Activated T-cell treated with anti-CD3 and anti-CD28 coated beads, Interleukin-2, amount 50 U/mL, for 1 hour (primary cell): ENCODE data around the gene TOR1AIP1.
"Not testable (repeated sequence)": the region's sequence is repeated elsewhere in the genome, so short reads cannot be mapped to it uniquely, and the experiment has no call there.

Experiments
- DNase-seq: peaks from one replicate; pipeline ENCODE4 v3.0.0-alpha.2; 2020

TOR1AIP1 gene

GRCh38 chr1:179882253-179883039, at the start of gene TOR1AIP1:
TOR1AIP1 (plus strand) TSS chr1:179882285; CDS start chr1:179882503, 218 bp downstream.
- peak; percentile 96 for DNase-seq

DNA sequence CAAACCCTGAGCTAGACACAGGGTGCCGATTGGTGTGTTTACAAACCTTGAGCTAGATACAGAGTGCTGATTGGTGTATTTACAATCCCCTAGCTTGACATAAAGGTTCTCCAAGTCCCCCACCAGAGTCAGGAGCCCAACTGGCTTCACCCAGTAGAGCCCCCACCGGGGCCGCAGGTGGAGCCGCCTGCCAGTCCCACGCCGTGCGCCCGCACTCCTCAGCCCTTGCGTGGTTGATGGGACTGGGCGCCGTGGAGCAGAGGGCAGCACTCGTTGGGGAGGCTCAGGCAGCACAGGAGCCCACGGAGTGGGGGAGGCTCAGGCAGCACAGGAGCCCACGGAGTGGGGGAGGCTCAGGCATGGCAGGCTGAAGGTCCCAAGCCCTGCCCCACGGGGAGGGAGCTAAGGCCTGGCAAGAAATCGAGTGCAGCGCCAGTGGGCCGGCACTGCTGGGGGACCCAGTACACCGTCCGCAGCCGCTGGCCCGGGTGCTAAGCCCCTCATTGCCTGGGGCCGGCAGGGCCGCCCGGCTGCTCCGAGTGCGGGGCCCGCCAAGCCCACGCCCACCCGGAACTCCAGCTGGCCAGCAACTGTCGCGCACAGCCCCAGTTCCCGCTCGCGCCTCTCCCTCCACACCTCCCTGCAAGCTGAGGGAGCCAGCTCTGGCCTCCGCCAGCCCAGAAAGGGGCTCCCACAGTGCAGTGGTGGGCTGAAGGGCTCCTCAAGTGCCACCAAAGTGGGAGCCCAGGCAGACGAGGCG, 45.2 kb upstream of the TOR1AIP1 start:
- not testable (repeated sequence) for DNase-seq

DNA sequence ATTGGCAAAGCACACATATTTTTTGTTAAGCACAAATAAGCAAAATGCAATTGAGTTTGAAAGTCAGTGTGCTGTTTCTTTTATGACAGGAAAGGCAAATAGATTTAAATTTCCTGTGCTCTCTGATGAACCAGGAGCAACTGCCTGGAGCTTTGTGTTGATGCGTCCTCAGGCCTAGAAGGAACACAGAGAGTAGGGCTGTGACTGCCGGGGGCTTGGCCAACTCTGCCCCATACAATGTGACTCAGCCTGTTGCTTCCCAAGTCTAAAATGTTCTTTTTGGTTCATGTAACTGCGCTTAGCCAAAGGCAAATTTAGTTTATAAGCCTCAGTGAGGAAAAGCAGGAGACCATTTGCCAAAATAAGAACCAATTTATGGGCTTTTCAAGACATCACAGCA, 42.0 kb upstream of the TOR1AIP1 start:
- no peak for DNase-seq

GRCh38 chr1:179848233-179848632, 33.9 kb upstream of the TOR1AIP1 start:
- DNase-seq = no peak

DNA sequence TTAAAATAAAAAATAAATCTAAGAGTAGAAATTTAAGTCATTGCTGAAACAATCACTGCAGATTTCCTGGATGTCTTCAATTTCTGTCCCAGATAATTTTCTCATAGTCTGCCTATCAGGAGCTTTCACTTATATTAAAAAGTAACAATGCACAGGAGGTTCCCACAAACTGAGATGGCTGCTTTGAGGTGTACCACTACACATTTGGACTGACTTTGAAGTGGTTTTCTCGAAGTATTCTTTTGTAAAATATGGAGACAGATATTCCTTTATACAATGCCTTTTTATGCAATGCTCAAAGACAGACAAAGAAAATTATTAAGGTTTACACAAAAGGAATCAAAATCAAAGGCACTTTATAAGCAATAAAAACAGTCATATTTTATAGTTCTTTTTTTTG, 29.0 kb upstream of the TOR1AIP1 start:
- no peak for DNase-seq

- DNase-seq = not testable (repeated sequence)
Observed at GRCh38 chr1:179855831-179856230, 26.3 kb upstream of the TOR1AIP1 start.

DNA sequence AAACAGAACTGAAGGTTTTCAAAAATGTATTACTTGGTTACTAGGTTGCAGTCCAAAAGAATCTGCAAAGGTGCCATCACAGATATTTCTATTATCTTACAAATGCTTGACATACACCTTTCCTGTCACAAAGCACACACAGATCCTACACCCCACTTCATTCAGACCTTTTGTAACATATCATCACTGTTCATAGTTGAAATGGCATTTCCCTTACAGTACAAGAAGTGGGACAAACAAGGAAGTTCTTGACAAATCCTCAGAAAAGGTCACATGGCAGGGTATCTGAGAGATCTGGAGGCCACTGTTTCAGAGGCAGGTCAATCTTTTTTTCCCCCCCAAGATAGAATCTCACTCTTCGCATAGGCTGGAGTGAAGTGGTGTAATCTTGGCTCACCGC, 25.8 kb upstream of the TOR1AIP1 start:
- DNase-seq = no peak

GRCh38 chr1:179857009-179857408, 25.1 kb upstream of the TOR1AIP1 start:
- no peak for DNase-seq

DNA sequence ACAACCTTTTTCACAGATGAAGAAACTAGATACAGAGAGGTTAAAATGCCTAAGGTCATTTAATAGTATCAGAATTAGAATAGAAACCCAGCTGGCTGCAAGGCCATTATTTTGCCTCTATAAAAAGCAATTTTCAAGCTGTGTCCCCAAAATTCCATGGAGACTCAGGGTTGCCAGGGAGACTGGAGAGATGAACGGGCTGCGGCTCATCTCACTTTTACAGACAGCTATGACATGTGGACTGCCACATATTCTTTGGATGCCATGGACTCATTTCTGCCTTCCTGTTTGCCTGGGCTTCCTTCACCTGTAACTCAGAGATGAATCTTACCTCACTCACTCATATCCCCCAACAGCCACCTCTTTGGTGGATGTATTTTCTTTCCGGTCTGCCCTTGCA, 21.4 kb upstream of the TOR1AIP1 start:
- DNase-seq = no peak

GRCh38 chr1:179865377-179865776, 16.7 kb upstream of the TOR1AIP1 start:
- DNase-seq = no peak

DNA sequence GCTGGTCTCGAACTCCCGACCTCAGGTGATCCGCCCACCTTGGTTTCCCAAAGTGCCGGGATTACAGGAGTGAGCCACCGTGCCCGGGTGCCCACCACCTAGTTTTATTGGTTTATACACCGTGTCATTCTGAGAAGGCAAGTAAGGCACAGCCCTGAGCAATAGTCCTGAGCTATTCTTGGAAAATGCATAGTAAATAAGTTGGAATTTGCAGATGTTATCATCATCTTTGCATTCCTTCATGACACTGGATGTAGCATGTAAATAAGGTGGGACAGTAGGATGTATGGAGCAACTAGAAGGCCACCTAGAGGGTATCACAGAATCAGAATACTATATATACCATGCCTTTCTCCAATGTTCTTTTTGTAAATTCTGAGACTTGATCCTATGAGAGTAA, 15.5 kb upstream of the TOR1AIP1 start:
- DNase-seq = no peak

DNA sequence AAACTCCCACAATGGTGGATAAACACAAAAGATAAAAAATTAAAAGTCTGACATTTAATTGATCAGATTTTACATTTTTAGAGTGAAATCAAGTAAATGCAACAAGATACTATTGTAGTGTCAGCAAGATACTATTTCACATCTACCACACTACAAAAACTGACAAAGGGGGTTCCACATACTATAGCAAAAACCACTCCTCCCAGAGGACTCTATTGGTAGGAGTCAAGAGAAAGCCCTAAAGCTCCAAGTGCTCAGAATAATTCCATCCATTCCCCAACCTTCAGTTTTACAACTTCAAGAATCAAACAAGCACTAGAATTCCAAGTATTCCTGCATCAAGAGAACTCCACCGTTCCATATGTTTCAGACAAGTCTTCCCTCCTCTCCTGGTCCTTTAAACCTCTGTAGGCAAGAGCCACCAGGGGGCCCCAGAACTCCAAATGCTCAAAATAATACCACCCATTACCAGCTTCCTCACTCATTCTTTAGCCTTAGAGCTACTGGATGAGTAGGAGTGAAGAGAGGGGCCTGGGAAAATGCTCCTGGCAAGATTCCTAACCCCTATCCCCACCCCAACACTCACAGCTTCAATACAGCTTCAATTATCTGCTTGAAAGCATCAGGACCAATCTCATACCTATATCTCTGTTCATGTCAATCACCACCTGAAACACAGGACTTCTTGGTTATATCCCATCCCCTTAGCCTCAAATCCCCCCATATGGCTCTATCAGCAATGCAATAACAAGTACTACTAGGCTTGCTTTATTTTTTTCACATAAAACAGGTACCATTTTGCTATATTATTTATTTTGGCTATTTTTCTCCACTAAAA, 14.4 kb upstream of the TOR1AIP1 start:
- peak; percentile 59 for DNase-seq

GRCh38 chr1:179870870-179871269, 11.2 kb upstream of the TOR1AIP1 start:
- DNase-seq = no peak

DNA sequence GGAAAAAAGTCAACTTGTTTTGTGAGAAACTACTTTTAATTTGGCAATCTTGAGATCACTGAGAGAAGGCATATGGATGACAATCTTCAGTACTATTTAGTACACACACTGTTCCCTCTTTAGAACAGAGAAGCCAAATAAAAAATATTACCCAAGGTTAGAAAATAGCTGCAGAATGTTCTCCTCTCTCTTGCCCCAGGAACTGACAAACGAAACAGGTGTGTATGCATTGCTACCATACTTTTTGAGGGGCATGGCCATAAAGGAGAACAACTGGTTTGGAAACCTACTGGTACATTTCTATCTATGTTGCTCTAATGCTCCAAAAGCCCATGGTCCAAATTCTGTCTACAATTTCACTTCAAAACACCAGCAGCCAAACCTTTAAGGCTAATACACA, 10.1 kb upstream of the TOR1AIP1 start:
- DNase-seq = no peak

- DNase-seq = no peak
Observed at GRCh38 chr1:179872558-179872957, 9.5 kb upstream of the TOR1AIP1 start.

- no peak for DNase-seq
Observed at GRCh38 chr1:179873438-179873851, 8.6 kb upstream of the TOR1AIP1 start.

- DNase-seq = no peak
Observed at GRCh38 chr1:179875596-179876299, 6.3 kb upstream of the TOR1AIP1 start.

GRCh38 chr1:179876300-179876715, 5.8 kb upstream of the TOR1AIP1 start:
- DNase-seq = no peak

DNA sequence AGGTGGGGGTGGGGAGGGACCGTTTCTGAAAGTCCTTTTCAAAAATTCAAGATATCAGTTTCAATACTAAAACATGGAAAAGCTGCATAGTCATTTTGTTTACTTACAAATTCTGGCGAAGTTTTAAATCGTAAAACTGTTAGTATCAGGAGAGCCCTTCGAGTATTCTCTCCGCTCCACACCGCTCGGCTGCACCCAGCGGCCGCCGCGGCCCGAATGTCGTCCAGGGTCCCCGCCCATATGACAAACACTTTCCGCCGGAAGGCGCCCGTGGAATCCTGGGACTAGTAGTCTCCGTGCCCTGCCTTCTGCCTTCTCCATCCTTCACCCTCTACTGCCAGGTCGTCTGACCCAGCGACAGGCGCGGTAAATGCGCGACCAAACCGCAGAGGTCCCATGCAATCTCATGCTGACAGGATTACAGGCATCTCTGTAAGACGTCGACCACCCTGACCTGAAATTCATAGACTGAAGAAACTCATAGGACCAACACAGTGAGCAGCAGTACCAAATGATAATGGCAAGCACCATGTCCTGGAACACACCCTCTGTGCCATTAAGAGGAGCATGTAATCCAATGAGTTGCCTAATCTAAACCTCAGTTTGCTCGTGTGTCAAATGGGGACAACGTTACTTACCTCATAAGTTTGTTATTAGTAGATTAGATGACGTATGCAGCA, 4.4 kb upstream of the TOR1AIP1 start, which contains the start of gene TOR1AIP2:
Gene TOR1AIP2 (minus strand): TSS at position 218 of the 680 bp plus-strand sequence. CDS start 25,138 bp downstream, outside the sequence.
- DNase-seq = peak; percentile 85

GRCh38 chr1:179879797-179880196, 2.3 kb upstream of the TOR1AIP1 start:
- DNase-seq = no peak

DNA sequence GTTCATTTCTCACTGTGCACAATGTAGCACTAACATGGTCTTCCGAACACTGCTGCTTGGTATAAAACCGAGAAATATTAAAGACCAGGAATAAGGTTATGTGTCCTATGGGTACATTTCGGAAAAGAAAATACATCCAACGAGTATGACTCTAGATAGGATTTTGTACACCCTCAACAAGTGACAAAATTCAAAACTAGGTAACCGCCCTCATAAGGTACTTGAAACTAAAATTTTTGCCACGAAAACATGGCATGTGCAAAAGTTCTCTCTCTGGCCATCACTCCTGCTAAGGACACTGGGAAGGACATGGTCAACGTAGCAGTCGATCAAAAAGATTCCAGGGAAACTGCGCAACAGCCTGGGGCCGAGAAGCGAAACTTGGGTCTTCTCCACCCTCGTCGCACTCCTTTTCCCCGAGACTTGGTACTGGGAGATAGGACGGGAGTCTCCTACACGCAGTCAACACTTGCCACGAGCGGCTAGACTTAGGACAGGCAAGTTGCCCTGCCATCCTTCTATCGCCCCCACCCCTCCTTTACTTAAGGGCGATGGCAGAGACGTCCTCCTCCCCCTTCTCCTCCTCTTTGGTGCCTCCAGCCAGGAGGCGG, 338 bp upstream of the TOR1AIP1 start:
- DNase-seq = no peak
